Measurements from ENCODE around the gene GPHN. TPM values are rescaled to one million over a fixed set of nuclear protein-coding genes. Genes with fewer than 3 reads are reported as not detected.

GPHN gene
- total RNA-seq, 1 donor, result 8.3 TPM

DNA sequence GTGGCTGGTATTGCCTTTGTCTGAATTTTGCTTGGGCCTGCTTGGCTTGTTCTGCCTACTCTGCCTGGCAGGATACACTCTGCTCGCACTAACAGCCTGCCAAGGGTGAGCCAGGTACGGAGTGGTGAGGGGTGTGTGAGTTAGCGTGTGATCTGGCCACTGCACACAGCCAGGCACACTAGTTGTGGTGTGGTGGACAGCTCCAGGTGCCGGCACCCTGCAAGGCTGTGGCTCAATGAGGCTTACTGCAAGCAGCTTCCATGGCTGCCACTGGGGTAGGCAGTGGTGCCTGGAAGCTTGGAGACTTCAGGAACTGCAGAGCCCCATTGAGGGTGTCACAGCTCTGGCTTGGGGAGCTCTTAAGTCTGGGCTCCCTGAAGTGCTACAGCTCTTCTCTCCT is 87.4 kb downstream of the GPHN start:
- Histone ChIP-seq H3K27me3 (ENCODE audit: insufficient read depth, low read length) (no peaks in the 10 kb centered on the region), H3K79me2 (ENCODE audit: insufficient read depth, low read length) (no peaks in the 10 kb centered on the region), H3K4me3 (ENCODE audit: insufficient read depth, low read length) (no peak overlapping the region), H3K9me3 (ENCODE audit: low read depth, low read length) (no peaks in the 10 kb centered on the region), H4K20me1 (ENCODE audit: insufficient read depth, low read length) (peaks cover 3% of the 10 kb centered on the region), H3K36me3 (ENCODE audit: insufficient read depth, low read length) (no peaks in the 10 kb centered on the region), H3K4me2 (ENCODE audit: insufficient read depth, low read length) (no peak overlapping the region), H3K27ac (ENCODE audit: low read depth, low read length) (no peak overlapping the region), H2AFZ (ENCODE audit: low read length) (no peak overlapping the region), H3K4me1 (ENCODE audit: insufficient read depth, low read length) (peaks cover 2% of the 10 kb centered on the region)
- DNase-seq (ENCODE audit: insufficient read length, low spot score, missing footprints), result no peak
- TF ChIP-seq, protein P1, sequence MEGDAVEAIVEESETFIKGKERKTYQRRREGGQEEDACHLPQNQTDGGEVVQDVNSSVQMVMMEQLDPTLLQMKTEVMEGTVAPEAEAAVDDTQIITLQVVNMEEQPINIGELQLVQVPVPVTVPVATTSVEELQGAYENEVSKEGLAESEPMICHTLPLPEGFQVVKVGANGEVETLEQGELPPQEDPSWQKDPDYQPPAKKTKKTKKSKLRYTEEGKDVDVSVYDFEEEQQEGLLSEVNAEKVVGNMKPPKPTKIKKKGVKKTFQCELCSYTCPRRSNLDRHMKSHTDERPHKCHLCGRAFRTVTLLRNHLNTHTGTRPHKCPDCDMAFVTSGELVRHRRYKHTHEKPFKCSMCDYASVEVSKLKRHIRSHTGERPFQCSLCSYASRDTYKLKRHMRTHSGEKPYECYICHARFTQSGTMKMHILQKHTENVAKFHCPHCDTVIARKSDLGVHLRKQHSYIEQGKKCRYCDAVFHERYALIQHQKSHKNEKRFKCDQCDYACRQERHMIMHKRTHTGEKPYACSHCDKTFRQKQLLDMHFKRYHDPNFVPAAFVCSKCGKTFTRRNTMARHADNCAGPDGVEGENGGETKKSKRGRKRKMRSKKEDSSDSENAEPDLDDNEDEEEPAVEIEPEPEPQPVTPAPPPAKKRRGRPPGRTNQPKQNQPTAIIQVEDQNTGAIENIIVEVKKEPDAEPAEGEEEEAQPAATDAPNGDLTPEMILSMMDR (IDR thresholded peaks at IDR 0.05; ENCODE audit: extremely low read depth, low read depth, low read length), result no peak

DNA sequence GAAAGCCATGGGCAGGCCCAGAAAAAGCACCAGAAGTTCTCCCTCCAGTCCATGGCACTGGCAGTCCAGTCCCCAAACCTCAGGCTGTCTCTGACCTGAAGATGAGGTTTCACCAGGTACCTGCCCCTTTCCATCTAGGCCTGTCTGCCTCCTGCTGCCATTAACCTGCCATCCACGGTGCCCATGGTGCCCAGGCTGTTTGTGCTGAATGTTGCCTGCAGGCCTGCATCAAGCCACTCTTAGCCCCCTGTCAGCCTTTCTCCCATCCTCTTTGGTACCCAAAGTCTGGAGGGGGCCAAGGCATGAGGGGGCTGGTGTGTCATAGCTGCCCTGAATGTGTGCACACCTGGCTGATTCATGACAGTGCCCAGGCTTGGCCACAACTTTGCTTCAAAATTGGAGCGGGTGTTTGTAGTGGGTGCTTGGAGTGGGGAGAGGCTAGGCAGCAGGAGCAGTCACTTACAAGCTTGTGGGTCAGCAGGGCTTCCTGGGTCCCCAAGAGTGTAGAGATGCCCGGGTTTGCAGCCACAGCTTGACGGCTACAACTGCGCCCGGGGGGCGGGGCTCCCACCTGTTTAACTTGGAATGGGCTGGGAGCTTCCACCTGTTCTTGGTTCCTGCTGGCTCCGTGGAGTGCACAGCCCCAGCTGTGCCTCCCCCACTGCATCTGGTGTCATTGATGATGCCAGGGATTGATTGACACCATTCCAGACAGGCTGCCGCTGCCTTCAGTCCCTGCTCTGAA is 88.5 kb downstream of the GPHN start:
- H4K20me1 ChIP-seq (ENCODE audit: insufficient read depth, low read length), result peaks cover 3% of the 10 kb centered on the region
- no peak overlapping the region for H2AFZ ChIP-seq (ENCODE audit: low read length)
- H3K79me2 ChIP-seq (ENCODE audit: insufficient read depth, low read length), result no peaks in the 10 kb centered on the region
- no peak overlapping the region for H3K4me2 ChIP-seq (ENCODE audit: insufficient read depth, low read length)
- no peaks in the 10 kb centered on the region for H3K9me3 ChIP-seq (ENCODE audit: low read depth, low read length)
- H3K4me3 ChIP-seq (ENCODE audit: insufficient read depth, low read length), result no peak overlapping the region
- no peaks in the 10 kb centered on the region for H3K36me3 ChIP-seq (ENCODE audit: insufficient read depth, low read length)
- no peak overlapping the region for H3K27ac ChIP-seq (ENCODE audit: low read depth, low read length)
- H3K4me1 ChIP-seq (ENCODE audit: insufficient read depth, low read length), result peaks cover 5% of the 10 kb centered on the region
- DNase-seq (ENCODE audit: insufficient read length, low spot score, missing footprints), result no peak
- H3K27me3 ChIP-seq (ENCODE audit: insufficient read depth, low read length), result no peaks in the 10 kb centered on the region
- TF ChIP-seq, protein P1 (IDR thresholded peaks at IDR 0.05; ENCODE audit: extremely low read depth, low read depth, low read length), result no peak

DNA sequence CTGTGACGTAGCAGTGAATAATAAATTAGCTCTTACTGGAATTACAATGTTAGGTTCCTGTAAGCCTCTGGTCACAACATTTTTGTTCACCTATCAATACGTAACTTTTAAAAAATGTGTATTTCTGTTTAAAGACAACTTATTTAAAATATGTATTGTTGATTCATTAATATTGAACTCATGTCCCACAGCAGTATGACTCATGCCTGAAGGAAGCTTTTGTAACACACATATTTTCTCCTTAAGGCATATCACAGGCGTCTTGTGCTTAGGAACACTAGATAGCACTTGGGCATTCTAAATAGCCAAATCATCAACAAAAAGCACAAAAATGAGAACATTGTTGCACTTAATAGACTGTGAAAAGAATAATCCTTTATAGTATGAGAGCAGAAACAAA is 92.5 kb downstream of the GPHN start:
- DNase-seq (ENCODE audit: insufficient read length, low spot score, missing footprints), result no peak
- Histone ChIP-seq H3K4me1 (ENCODE audit: insufficient read depth, low read length) (peaks cover 5% of the 10 kb centered on the region), H3K36me3 (ENCODE audit: insufficient read depth, low read length) (no peaks in the 10 kb centered on the region), H3K79me2 (ENCODE audit: insufficient read depth, low read length) (no peaks in the 10 kb centered on the region), H3K4me2 (ENCODE audit: insufficient read depth, low read length) (no peak overlapping the region), H4K20me1 (ENCODE audit: insufficient read depth, low read length) (peaks cover 3% of the 10 kb centered on the region), H3K27ac (ENCODE audit: low read depth, low read length) (no peak overlapping the region), H3K27me3 (ENCODE audit: insufficient read depth, low read length) (no peaks in the 10 kb centered on the region), H3K4me3 (ENCODE audit: insufficient read depth, low read length) (no peak overlapping the region), H3K9me3 (ENCODE audit: low read depth, low read length) (no peaks in the 10 kb centered on the region), H2AFZ (ENCODE audit: low read length) (no peak overlapping the region)
- TF ChIP-seq, protein P1 (IDR thresholded peaks at IDR 0.05; ENCODE audit: extremely low read depth, low read depth, low read length), result no peak

DNA sequence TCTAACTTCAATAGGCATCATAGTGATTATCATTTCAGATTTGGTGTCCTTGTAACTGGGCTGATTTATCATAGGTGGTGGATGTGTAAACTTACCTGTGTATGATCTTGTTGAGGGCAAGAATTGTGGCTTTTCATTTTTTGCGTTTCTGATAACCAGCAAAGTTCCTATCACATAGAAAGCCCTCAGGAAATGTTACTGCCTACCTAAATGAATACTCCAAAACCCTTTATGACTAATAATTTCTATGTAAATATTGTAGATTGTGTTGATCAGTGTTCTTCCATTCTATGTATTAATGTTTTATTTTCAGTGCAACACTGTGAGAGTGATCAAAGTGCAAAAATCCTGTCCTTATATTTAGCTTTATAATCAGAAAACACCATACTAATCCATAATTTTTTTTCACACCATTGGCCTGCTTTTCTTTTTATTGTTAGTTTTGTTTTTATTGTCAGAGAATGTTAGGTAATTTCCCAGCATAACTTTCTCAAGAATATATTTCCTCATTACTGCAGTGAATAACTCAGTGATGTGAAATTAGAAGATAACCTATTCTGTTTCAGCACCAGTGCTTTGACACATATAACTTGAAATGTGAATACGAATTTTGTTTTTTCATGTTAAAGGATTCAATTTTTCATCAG is 94.1 kb downstream of the GPHN start:
- no peak for DNase-seq (ENCODE audit: insufficient read length, low spot score, missing footprints)
- TF ChIP-seq, protein P1 (IDR thresholded peaks at IDR 0.05; ENCODE audit: extremely low read depth, low read depth, low read length), result no peak
- Histone ChIP-seq H2AFZ (ENCODE audit: low read length) (no peak overlapping the region), H3K36me3 (ENCODE audit: insufficient read depth, low read length) (no peaks in the 10 kb centered on the region), H4K20me1 (ENCODE audit: insufficient read depth, low read length) (peaks cover under 1% of the 10 kb centered on the region), H3K79me2 (ENCODE audit: insufficient read depth, low read length) (no peaks in the 10 kb centered on the region), H3K27ac (ENCODE audit: low read depth, low read length) (no peak overlapping the region), H3K27me3 (ENCODE audit: insufficient read depth, low read length) (no peaks in the 10 kb centered on the region), H3K4me2 (ENCODE audit: insufficient read depth, low read length) (no peak overlapping the region), H3K4me1 (ENCODE audit: insufficient read depth, low read length) (peaks cover 5% of the 10 kb centered on the region), H3K9me3 (ENCODE audit: low read depth, low read length) (no peaks in the 10 kb centered on the region), H3K4me3 (ENCODE audit: insufficient read depth, low read length) (no peak overlapping the region)
